Measurements from ENCODE around the gene LNPK. TPM values are rescaled to one million over a fixed set of nuclear protein-coding genes. Genes with fewer than 3 reads are reported as not detected.
"Not testable (repeated sequence)": the region's sequence is repeated elsewhere in the genome, so short reads cannot be mapped to it uniquely, and the experiment has no call there.

LNPK gene
- total RNA-seq, 1 experiment from 2014 or later, result 19.8 TPM

DNA sequence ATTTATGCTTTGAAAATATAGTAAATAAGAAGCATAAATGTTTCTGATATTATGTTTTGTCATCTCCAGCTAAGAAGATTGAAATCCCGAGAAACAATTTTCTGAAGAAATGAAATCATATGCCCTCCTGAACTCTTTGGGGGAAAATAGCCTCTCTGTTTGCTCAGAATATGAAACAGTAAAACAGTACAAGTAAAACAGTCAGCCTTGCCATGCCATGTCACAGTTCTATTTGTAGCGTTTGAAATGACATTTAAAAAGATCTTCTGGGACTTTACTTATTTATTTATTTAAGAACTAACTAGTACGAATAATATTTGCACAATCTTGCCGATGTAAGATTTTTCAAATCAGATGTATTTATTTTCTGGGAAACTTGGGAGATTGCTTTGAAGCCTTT lies 98.0 kb downstream of the LNPK start:
- DNase-seq (ENCODE audit: low spot score), result no peak

DNA sequence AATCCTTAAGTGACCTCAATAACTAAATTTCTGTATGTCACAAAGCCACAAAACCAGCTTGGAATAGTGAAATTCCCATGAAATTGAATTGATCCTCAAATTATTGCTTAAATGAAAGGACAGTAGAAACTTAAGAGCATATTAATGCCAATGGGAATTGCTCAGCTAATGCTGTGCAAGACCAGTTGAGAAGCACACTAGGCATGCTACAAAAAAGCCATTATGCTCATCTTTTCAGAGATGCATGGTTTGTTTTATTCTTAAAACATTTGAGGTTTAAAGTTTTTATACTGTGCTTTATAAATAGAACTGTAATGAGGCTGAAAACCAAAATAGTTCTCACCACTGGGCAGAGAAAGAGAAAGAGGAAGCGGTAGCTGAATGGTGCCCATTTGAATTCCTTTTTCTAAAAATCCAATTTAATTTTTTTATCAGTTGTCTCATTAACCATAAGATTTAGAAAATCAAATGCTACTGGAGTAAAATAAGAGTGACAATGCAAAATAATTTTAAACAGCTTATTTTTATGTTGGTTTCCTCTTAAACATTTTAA lies 98.6 kb downstream of the LNPK start:
- no peak for DNase-seq (ENCODE audit: low spot score)

DNA sequence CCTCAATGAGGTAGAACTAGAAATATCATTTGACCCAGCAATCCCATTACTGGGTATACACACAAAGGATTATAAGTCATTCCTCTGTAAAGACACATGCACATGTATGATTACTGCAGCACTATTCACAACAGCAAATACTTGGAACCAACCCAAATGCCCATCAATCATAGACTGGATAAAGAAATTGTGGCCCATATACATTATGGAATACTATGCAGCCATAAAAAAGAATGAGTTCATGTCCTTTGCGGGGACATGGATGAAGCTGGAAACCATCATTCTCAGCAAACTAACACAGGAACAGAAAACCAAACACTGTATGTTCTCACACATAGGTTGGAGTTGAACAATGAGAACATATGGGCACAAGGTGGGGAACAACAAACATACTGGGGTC lies 106.1 kb downstream of the LNPK start:
- DNase-seq (ENCODE audit: low spot score), result not testable (repeated sequence)

DNA sequence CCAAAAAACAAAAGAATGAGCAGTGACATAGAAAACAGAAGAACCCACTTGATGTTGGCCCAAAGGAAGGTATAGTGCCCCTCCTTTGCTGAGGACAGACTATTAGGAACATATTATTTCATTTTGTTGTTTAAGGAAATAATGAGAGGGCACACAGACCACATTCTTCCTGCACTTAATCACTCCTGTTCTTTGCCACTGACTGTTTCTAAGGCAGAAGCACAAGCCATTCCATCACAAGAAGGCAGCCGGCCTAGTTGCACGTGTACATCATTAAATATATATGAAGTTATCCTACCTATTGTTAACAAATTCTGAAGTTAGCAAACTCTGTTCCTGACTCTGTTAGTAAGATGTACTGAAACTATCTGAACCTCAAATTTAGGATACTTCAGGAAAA lies 110.0 kb downstream of the LNPK start:
- no peak for DNase-seq (ENCODE audit: low spot score)

DNA sequence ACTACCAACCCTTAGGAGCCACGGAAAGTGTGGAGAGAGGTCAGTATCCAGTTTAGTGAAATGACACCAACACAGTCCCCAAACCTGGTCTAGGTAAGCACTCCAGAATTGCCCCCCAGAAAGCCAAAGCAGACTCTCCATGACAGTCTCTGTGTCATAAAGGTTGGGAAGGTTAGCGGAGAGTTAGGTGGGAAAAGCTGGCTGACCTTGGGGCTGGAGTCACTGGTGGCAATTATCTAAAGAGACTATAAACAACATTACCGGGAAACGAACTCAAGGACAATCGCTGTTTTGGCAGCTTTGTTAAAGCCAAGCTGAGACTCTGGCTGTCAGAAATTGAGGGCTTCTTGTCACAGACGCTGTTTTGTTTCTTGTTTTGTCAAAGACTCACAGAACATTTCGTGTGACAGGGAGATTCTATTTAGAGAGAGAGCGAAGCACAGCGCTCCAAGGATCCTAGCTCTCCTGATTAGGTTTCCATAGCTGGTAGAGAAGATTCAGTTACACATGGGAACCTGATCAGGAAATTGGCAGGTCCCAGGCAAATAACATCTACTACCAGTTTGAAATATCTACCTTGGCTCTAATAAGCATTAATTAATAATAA lies 111.3 kb downstream of the LNPK start:
- DNase-seq (ENCODE audit: low spot score), result no peak

DNA sequence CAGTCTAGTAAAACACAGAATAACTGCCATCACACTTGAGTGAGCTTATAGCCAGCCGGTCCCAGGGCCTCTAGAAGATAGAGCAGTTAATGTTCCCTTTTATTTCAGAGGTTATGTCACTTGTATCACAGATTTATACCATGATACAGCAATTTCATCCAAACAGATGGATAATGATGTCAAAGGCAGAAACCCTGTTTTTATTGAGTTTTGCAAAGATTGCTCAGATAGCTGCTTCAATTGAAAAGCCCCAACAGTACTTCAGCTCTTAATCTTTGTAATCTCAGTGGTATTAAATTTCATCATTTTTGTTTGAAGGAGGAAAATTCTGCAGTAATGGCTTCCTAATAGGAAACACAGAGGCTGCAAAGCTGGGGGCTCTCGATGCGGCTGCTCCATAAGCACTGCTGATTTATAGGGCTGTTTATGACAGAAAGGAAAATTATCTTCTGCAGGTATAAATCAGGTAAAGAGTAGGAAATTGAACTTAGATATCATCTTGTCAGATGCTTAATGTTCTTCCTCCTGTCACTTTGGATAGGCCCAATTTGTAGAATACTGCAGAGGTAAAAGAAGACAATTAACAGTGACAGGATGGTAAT lies 112.3 kb downstream of the LNPK start:
- DNase-seq (ENCODE audit: low spot score), result no peak

DNA sequence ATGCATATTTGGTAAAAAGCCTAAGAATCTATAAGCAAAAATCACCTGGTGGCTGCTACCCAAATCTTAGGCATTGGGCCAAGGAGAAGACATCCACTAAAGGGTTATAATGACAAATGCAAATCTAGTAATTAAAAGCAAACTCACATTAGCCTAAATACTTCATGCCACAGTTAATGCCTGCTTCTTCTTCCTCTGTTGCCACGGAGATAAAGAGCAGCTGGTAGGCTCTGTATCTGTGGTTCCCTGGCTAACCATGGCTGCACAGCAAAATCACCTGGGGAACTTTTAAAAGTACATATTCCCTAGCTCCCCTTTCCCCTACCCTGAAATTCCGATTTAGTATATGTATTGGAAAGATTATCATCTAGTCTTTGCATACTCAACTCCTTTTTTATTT lies 114.3 kb downstream of the LNPK start:
- no peak for DNase-seq (ENCODE audit: low spot score)

DNA sequence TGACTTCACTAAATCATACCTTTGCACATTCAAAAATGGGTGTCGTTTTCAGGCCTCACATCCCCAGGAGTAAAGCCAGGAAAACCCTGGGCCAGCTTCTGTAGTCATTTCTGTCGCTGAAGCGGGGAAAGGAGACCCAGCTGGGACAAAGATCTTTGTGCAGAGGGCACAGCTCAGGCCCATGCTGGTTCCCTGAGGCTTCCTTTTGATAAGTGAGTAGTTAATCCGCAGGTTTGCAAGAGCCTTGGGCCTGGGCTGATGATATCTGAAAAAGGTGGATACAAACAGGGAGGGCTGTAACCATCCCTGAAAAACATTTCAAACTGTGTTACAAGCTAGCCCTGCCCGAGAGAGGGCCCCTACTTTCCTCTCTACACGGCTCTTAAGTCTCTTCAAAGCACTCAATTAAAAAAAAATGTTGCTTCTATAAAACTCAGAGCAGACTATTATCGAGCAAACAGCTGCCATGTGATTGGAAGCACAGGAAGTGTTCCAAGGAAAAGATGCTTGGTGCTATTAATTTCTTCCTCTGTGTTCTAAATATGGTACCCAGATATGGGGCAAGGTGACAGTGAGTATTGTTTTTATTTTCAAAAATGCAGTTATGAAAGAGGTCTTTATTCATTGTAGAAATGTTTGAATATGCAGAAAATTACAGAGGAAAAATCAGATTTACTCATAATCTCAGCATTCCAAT lies 117.2 kb downstream of the LNPK start:
- no peak for DNase-seq (ENCODE audit: low spot score)

DNA sequence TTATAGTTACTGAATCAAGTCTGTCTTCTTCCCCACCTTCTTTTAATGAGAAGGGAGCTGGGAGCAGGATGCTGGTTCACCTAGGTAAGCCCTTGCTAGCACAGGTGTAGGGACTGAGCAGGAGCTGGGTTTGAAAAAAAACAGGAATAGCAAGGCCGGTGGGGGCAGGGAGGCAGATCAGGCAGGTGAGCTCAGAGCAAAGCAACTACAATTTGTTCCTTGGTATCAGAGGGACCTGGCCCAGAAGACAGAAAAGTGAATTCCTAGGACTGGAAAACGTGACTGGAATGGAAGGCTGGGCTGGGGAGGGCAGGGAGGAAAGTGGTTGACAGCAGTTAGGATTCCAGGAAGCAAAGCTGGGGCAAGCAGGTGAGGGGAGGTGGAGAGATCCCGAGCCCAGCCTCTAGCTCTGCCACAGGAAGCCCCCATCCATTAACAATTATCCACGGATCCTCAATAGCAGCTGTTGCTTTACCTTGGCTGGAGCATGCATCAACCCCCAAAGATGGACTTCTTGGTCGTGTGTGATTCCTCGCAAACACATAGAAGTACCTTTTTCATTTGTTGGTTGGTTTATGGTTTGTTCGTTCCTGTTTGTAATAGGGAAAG lies 118.4 kb downstream of the LNPK start:
- no peak for DNase-seq (ENCODE audit: low spot score)

DNA sequence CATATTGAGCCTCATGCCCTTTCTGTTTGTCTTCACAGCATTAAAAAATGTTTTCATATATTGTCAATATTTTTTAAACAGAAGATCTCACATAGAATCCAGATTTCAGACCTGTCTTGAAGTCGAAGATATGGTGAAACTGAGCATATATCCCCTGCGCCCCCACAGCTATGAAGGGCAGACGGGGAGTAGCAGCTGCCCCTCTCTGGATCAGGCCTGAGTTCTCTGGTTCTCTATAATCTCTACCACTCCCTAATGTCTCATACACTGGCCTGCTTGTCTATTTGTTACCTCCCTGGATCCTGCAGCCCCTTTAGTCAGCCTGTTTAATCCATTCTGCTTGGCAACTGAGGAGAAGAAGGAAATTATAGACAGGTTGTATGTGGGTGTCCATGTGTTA lies 122.4 kb downstream of the LNPK start:
- no peak for DNase-seq (ENCODE audit: low spot score)

DNA sequence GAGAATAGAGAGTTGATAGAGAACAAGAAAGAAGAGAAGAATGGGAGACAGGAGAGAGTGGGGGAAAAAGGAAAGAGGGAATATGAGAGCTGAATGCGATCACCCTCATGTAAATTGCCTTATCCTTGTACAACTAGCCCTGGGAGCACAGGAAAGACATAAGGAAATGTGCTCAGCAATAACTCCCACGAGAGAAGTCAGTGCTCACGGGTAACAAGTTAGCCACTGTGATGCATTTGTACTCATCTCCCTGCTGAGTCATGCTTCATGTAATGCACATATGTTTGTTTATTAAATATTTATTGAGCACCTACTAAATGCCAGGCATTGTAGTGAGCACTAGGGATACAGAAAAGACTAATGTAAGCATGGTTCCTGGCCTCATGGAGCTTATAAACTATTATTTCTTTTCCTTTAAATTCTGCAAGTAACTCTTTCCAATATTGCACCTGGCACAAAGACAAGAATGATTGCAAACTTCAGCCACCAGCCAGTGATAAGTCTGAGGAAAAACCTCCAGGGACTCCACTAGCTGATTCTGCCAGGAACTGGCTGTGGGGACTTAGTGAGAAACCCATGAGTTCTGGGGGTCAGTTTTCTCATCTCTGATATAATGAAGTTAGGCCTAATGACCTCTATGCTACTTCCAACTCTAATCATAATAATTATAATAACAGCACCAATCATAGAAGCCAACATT lies 124.1 kb downstream of the LNPK start:
- no peak for DNase-seq (ENCODE audit: low spot score)

DNA sequence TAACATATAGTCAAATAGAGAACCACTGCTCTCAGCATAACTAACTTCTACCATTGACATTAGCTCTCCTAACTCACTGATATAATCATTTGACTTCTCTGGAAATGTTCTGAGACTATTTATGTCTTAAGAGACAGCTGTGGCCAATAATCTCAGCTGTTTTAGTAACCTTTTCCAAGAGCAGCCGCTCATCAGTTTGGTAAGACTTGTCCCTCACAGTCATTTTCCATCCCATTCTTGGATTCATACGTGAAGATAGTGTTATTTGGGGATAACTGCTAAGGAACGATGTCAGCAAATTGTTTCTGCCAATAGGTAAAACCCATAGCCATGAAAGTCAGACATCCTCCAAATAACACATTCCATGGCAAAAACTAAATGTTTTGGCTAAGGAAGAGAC lies 127.8 kb downstream of the LNPK start:
- no peak for DNase-seq (ENCODE audit: low spot score)

Other genes starting within 250 kb of the LNPK start
- gene EVX2, start 81.7 kb upstream of the LNPK start, total RNA-seq (2014; rRNA removed; shearing (Covaris generic)), result not detected in 2 replicates
- gene HOXD13, start 90.5 kb upstream of the LNPK start, total RNA-seq (2014; rRNA removed; shearing (Covaris generic)), result 3.1 and 4.8 TPM in 2 replicates
- gene HOXD12, start 97.5 kb upstream of the LNPK start, total RNA-seq (2014; rRNA removed; shearing (Covaris generic)), result not detected in 2 replicates
- not detected in 2 replicates for gene HOXD11, start 105.0 kb upstream of the LNPK start, total RNA-seq (2014; rRNA removed; shearing (Covaris generic))
- not detected in 2 replicates for gene HOXD10, start 114.5 kb upstream of the LNPK start, total RNA-seq (2014; rRNA removed; shearing (Covaris generic))
- 1.1 and 2.1 TPM in 2 replicates for gene HOXD9, start 120.5 kb upstream of the LNPK start, total RNA-seq (2014; rRNA removed; shearing (Covaris generic))
- not detected in 2 replicates for gene HOXD8, start 127.4 kb upstream of the LNPK start, total RNA-seq (2014; rRNA removed; shearing (Covaris generic))
- not detected in 2 replicates for gene HOXD4, start 149.3 kb upstream of the LNPK start, total RNA-seq (2014; rRNA removed; shearing (Covaris generic))
- 0.29 and 0.70 TPM in 2 replicates for gene HOXD3, start 155.0 kb upstream of the LNPK start, total RNA-seq (2014; rRNA removed; shearing (Covaris generic))
- gene HOXD1, start 186.4 kb upstream of the LNPK start, total RNA-seq (2014; rRNA removed; shearing (Covaris generic)), result not detected in 2 replicates